Measurements from ENCODE around the gene LRRC41.
"Not testable (repeated sequence)": the region's sequence is repeated elsewhere in the genome, so short reads cannot be mapped to it uniquely, and the experiment has no call there.

GRCh38 chr1:46319301-46319700, 15.9 kb upstream of the LRRC41 start:
- not testable (repeated sequence) for TF ChIP-seq EZH2 (IDR thresholded peaks at IDR 0.05; ENCODE audit: low read depth, unreplicated experiment); POLR2AphosphoS5 (IDR thresholded peaks at IDR 0.05; ENCODE audit: low read depth)

All from GM23338 (cell line).